G401 (cell line): ENCODE results near the gene YTHDF1. TPM values are rescaled to one million over a fixed set of nuclear protein-coding genes. Genes with fewer than 3 reads are reported as not detected.

Source experiments
- DNase-seq: peaks from one replicate; pipeline ENCODE4 v3.0.0-alpha.2; 2015; ENCODE audit warnings: low spot score
- in situ Hi-C: cut with HindIII; loops from 2 replicates; pipeline ENCODE4 v1.10.0; 2016; ENCODE audit warnings: low sequenced_read_pairs, mixed read lengths
- total RNA-seq: library from RNA; depleted of rRNA; stranded (reverse); fragments of >200 nt; shearing (Covaris generic); gene quantifications from 2 replicates; pipeline ENCODE4 v1.2.3, GENCODE V29; 2014

YTHDF1 gene
- total RNA-seq, 1 experiment from 2014 or later: 27.1 TPM

GRCh38 chr20:63177785-63178445 is 38.0 kb downstream of the YTHDF1 start:
- in situ Hi-C loops: no loop called here
- DNase-seq: peak; percentile 43

- DNase-seq: peak; percentile 82
- in situ Hi-C loops: no loop called here
Observed at GRCh38 chr20:63177134-63177784, 38.7 kb downstream of the YTHDF1 start.

GRCh38 chr20:63176427-63177133 is 39.4 kb downstream of the YTHDF1 start:
- peak; percentile 82 for DNase-seq
- in situ Hi-C loops: no loop called here

GRCh38 chr20:63176034-63176426 is 39.9 kb downstream of the YTHDF1 start:
- in situ Hi-C loops: no loop called here
- DNase-seq: no peak

- in situ Hi-C loops: no loop called here
- DNase-seq: no peak
Observed at GRCh38 chr20:63175038-63175895, 40.7 kb downstream of the YTHDF1 start.

- in situ Hi-C loops: no loop called here
- no peak for DNase-seq
Observed at GRCh38 chr20:63174309-63175037, 41.5 kb downstream of the YTHDF1 start.

GRCh38 chr20:63173552-63174191 is 42.3 kb downstream of the YTHDF1 start:
- DNase-seq: no peak
- in situ Hi-C loops: no loop called here

- in situ Hi-C loops: no loop called here
- DNase-seq: no peak
Observed at GRCh38 chr20:63172726-63173125, 43.2 kb downstream of the YTHDF1 start.

GRCh38 chr20:63171991-63172390 is 43.9 kb downstream of the YTHDF1 start:
- no peak for DNase-seq
- in situ Hi-C loops: no loop called here

GRCh38 chr20:63169681-63170080 is 46.2 kb downstream of the YTHDF1 start:
- in situ Hi-C loops: no loop called here
- no peak for DNase-seq

GRCh38 chr20:63168861-63169260 is 47.1 kb downstream of the YTHDF1 start:
- in situ Hi-C loops: no loop called here
- no peak for DNase-seq

GRCh38 chr20:63167918-63168520 is 47.9 kb downstream of the YTHDF1 start:
- in situ Hi-C loops: no loop called here
- DNase-seq: no peak

GRCh38 chr20:63167026-63167917 is 48.7 kb downstream of the YTHDF1 start:
- in situ Hi-C loops: no loop called here
- no peak for DNase-seq

- in situ Hi-C loops: no loop called here
- no peak for DNase-seq
Observed at GRCh38 chr20:63166193-63167020, 49.5 kb downstream of the YTHDF1 start.

GRCh38 chr20:63165356-63166192 is 50.4 kb downstream of the YTHDF1 start:
- in situ Hi-C loops: no loop called here
- DNase-seq: no peak
